ENCODE results near the gene STIM2.
"Not testable (repeated sequence)": the region's sequence is repeated elsewhere in the genome, so short reads cannot be mapped to it uniquely, and the experiment has no call there.

STIM2 gene

GRCh38 chr4:26962720-26963119 is 102.1 kb downstream of the STIM2 start:
- DNase-seq, result no peak

DNA sequence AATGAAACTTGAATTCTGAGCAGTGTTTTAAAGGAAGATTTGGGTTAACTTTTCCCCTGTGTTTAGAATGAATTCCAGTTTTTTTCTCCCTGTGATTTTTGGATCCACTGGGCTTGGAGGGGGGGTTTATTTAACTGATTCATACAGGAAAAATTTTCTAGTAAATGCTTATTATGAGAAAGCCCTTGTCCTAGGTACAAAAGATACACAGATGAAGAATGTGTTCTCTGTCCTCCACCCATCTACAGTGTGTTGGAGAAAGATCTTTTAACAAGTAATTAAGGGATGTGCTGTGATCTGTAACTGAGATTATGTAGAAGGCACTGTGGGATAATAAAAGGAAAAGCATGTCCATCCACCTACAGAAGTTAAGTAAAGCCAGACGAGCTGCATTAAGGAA is 103.9 kb downstream of the STIM2 start:
- DNase-seq, result no peak

GRCh38 chr4:26964994-26965393 is 104.4 kb downstream of the STIM2 start:
- DNase-seq, result no peak

- DNase-seq, result not testable (repeated sequence)
Measured at GRCh38 chr4:26975464-26976181, 115.0 kb downstream of the STIM2 start.

DNA sequence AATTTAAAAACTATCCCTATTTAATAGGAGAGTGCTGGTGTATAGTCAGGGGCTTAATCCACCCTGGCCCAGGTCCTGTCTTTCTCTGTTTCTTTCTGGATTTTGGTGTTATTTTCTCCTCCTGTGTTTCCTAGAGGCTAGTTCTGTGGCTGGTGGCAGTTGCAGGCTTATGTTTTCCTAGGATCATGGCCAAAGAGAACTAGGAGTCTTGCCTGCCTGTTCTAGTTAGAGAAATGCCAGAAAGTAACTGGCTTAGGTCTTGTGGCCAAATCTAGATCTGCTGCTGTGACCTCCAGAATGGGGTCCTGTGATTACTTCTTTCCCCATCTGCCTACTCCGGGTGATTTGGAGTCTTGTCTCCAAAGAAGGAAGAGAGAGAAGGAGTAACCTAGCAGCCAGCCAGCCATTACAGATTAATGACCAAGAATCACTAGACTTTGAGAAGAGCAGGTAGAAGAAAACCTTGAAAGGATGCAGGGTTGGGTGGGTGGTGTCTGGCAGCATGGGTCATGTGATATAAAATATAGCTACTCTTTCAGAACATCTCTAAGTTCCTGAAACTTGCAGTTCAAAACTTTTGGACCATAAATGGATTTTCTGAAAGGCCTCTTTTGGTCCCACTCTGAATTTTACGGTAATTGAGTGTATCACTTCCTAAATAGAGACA is 117.9 kb downstream of the STIM2 start:
- DNase-seq, result no peak

DNA sequence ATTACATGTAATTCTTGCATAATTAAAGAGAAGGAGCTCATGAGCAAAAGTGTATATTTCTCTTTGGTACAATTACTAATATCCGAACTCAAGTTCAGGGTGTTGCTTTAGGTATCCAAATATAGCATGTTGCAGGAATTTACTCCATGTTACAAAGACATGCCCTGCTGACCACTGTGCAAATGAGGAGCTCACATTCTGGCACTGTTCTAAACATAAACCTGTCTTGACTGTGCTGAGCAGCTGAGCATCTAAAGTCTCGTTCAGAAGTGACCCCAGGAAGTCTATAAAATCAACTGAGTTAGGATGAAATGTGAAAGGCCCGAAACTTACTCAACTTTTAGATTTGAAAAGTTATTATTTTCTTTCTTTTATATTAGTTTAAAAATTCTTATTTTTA is 124.3 kb downstream of the STIM2 start:
- DNase-seq, result no peak

- DNase-seq, result no peak
Measured at GRCh38 chr4:26985873-26986272, 125.2 kb downstream of the STIM2 start.

DNA sequence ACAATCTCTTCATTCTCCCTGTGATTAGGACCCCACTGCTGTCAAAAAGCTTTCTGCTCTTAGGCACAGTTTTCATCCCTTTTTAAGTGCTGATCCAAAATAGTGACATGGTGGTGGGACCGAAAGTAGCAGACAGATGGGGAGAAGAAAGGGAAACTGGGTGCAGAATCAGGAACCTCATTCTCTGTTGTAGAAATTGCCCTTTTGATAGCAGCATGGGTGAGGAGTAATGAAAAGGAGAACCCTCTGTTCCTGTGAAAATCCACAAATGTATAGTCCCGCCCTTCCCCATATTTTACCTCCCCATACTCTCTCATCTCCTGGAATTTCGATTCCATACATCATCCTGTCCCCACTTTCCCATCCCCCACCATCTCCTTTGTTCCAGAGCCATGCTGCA is 126.5 kb downstream of the STIM2 start:
- no peak for DNase-seq

DNA sequence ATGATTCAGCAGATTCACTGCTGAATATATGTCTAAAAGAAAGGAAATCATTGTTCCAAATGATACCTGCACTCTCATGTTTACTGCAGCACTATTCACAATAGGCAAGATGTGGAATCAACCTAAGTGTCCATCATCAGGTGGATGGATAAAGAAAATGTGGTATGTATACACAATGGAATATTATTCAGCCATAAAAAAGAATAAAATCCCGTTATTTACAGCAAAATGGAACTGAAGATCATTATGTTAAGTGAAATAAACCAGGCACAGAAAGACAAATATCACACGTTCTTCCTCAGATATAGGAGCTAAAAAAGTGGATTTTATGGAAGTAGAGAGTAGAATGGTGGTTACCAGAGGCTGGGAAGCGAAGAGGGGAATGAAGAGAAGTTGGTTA is 130.4 kb downstream of the STIM2 start:
- DNase-seq, result no peak

GRCh38 chr4:26992657-26993361 is 132.2 kb downstream of the STIM2 start:
- no peak for DNase-seq

- no peak for DNase-seq
Measured at GRCh38 chr4:26993539-26993938, 132.9 kb downstream of the STIM2 start.

DNA sequence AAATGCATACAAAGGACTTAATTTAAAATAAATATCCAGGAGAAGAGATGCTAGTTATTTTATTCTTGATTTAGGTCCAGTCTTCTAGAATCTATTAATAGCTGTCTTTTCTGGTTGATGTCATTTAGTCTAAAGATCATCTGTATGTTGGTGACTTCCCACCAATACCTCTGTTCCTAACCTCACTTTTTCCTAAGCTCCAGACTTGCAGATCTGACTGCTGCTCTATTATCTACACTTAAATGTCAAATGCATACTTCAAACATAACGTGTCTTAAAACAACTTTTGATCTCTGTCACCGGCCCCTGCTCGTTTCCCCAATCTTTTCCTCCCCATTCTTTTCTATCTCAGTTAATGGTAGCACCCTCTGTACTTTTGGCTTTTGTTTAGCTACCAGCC is 133.3 kb downstream of the STIM2 start:
- DNase-seq, result no peak

- no peak for DNase-seq
Measured at GRCh38 chr4:26995316-26995715, 134.7 kb downstream of the STIM2 start.

GRCh38 chr4:26996745-26997144 is 136.1 kb downstream of the STIM2 start:
- DNase-seq, result no peak

- DNase-seq, result no peak
Measured at GRCh38 chr4:26999689-27000088, 139.0 kb downstream of the STIM2 start.

DNA sequence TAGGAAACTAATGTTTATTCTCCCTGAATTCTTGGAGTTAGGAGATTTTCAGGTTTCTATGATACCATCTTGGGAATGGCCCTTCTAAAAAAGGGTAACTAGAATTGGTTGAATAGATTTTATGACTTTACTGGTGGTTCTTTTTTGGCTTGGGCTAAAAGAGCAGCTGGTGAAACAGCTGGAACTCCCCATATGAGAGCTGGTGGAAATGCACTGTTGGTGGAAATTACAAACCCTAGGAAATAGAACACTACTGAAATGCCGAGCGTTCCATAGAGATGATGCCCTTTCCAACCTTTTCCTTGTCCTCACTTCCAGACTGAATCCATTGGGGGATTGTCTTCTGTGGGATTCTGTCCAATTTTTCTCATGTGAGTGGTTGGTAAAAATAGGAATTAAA is 139.5 kb downstream of the STIM2 start:
- DNase-seq, result no peak

- no peak for DNase-seq
Measured at GRCh38 chr4:27000820-27001219, 140.2 kb downstream of the STIM2 start.

DNA sequence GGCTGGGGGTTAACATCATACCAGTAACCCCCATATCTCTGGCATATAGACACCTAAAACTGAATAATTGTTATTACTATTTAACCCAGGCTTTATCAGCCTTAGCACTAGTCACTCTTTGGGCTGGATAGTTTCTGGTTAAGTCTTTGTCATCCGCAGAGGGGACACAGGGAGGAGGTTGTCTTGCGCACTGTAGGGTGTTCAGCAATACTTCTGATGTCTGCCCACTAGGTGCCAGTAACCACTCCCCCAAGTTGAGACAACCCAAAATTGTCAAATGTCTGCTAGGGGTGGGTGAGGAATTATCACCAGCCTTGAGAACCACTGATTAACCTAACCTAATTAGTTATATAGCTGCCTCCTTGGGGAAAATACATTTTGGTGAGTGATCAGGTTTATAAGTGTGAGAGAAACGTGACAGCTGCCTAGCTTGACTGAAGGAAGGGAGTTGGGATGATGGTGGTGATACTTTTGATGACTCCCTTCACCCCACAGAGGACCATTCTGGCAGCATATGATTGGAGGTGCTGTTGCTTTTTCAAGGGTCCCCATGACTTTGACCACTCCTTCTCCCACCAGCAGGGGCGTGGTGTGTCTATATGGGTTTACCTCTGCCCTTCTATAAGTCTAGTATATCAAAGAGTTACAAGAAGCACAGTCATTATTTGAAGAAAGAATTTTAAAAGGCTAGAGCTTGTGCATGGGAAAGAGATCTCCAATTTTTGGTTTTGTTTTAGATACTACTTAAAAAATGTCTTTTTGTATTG is 140.9 kb downstream of the STIM2 start:
- DNase-seq, result no peak

DNA sequence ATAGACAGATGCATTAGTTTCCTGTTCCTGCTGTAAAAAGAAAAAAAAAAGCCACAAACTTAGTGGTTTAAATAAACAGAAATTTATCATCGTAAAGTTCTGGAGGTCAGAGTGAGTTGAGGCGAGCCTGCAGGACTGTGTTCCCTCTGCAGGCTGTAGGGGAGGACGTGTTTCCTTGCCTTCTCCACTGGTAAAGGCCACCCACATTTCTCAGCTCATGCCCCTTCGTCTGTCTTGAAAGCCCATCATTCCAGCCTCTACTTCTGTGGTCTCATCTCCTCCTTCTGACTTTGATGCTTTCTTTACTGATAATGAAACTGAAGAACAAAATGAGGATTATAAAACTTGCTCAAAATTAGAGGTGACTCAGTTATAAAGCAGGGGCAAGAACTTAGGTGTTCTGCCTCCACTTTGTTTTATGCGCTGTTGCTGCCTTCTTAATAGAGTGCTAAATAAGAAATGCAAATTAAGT is 143.0 kb downstream of the STIM2 start:
- no peak for DNase-seq

- DNase-seq, result no peak
Measured at GRCh38 chr4:27005501-27005900, 144.9 kb downstream of the STIM2 start.

GRCh38 chr4:27005905-27006590 is 145.4 kb downstream of the STIM2 start:
- no peak for DNase-seq

GRCh38 chr4:27006646-27007045 is 146.0 kb downstream of the STIM2 start:
- no peak for DNase-seq

DNA sequence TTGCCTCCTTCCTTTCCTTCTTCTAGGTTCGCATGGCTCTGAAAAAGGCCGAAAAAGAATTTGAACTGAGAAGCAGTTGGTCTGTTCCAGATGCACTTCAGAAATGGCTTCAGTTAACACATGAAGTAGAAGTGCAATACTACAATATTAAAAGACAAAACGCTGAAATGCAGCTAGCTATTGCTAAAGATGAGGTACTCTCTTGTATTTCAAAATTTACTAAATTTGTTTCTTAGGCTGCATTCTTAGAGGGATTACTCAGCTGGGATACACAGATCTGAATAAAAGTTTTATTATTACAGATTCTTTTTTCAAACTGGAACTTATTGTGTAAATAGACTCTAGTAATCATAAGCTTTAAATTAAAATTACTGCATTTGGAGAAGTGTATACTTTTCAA is 146.9 kb downstream of the STIM2 start:
- no peak for DNase-seq

Data from DMS79 treated with DMSO at 0.1 percent for 48 hours (cell line).